Gastrocnemius medialis (tissue), 4 donors: Measurements from ENCODE around the gene RXRG.

Source experiments
- POLR2A ChIP-seq, 2 donors: fragments of 450-650 bp; IDR thresholded peaks; one replicate each; pipeline ENCODE4 v1.6.1; 2017; ENCODE audit warnings: antibody characterized with exemption in 2 of 2, mild to moderate bottlenecking in 2 of 2, moderate library complexity in 2 of 2
- TF ChIP-seq, protein P1 (sequence below), 5 experiments: fragments of 450-650 bp in 3 of 5; fragments of 200-600 bp in 2 of 5; sonication (generic) in 2 of 5; IDR thresholded peaks in 4 of 5; conservative IDR thresholded peaks in 1 of 5; 1 replicate in 4 of 5; 2 replicates in 1 of 5; pipeline ENCODE4 v1.5.1; 2016 to 2019; ENCODE audit warnings: antibody characterized with exemption in 5 of 5, mild to moderate bottlenecking in 3 of 5, moderate library complexity in 3 of 5

DNA sequence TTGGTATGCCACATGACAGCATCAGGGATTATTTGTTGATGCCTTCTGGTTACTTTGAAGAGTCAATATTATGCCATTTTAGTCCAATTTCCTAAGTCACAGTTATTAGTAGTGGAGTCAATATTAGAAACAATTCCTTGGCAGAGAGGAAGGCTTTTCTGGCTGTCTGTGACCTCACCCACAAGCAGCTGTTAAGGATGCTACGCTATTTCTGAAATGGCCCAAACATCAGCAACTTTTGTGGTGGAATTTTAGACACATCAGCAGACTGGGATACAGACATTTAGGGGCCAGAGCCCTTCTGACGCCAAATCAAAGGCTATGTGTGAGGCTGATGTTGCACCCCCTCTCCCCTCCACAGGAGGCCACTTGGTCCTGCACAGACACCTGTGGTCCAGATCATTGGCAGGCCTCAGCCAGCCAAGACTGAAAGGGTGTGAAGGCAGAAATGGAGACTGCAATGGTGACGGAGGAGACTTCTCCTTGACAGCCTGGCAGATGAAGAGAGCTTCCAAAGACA, 9.2 kb upstream of the RXRG start:
- TF ChIP-seq, protein P1, sequence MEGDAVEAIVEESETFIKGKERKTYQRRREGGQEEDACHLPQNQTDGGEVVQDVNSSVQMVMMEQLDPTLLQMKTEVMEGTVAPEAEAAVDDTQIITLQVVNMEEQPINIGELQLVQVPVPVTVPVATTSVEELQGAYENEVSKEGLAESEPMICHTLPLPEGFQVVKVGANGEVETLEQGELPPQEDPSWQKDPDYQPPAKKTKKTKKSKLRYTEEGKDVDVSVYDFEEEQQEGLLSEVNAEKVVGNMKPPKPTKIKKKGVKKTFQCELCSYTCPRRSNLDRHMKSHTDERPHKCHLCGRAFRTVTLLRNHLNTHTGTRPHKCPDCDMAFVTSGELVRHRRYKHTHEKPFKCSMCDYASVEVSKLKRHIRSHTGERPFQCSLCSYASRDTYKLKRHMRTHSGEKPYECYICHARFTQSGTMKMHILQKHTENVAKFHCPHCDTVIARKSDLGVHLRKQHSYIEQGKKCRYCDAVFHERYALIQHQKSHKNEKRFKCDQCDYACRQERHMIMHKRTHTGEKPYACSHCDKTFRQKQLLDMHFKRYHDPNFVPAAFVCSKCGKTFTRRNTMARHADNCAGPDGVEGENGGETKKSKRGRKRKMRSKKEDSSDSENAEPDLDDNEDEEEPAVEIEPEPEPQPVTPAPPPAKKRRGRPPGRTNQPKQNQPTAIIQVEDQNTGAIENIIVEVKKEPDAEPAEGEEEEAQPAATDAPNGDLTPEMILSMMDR (IDR thresholded peaks at IDR 0.05 in 4 of 5, conservative IDR thresholded peaks at IDR 0.05 in 1 of 5), result no peak
- no peak for TF ChIP-seq POLR2A (IDR thresholded peaks at IDR 0.05)
